Prostate gland (tissue), 2 donors: ENCODE results near the gene BTBD2.

ENCODE experiments used
- CTCF ChIP-seq, 4 experiments: fragments of 200-600 bp in 2 of 4; fragments of 450-650 bp in 2 of 4; sonication (generic) in 2 of 4; IDR thresholded peaks; 1 replicate in 3 of 4; 2 replicates in 1 of 4; pipeline ENCODE4 v1.5.1; 2016 to 2019; ENCODE audit warnings: antibody characterized with exemption in 4 of 4, mild to moderate bottlenecking in 2 of 4, moderate library complexity in 2 of 4
- POLR2A ChIP-seq: fragments of 450-650 bp; IDR thresholded peaks from one replicate; pipeline ENCODE4 v1.6.1; 2016; ENCODE audit warnings: antibody characterized with exemption, mild to moderate bottlenecking
- POLR2AphosphoS5 ChIP-seq: sonication (generic); formaldehyde crosslinking; IDR thresholded peaks from one replicate; pipeline ENCODE4 v1.6.1; 2017; ENCODE audit warnings: antibody characterized with exemption

GRCh38 chr19:2041433-2041682 lies 25.8 kb upstream of the BTBD2 start:
- TF ChIP-seq POLR2A (no peak), CTCF (IDR thresholded peaks at IDR 0.05) (no peak), POLR2AphosphoS5 (no peak)
